Fibroblast of the aortic adventitia (primary cell): ENCODE measurements around the gene TMEM129. TPM values are rescaled to one million over a fixed set of nuclear protein-coding genes. Genes with fewer than 3 reads are reported as not detected.

Source experiments
- DNase-seq: peaks from one replicate; pipeline ENCODE4 v3.0.0-alpha.2; 2010; ENCODE audit warnings: low read depth
- H3K4me3 ChIP-seq: 2 replicates; pipeline ENCODE4 v1.5.1; 2011; ENCODE audit warnings: low read depth, mild to moderate bottlenecking, control low read depth, low read length, moderate library complexity
- total RNA-seq: library from RNA; depleted of rRNA; stranded (reverse); fragments of >200 nt; gene quantifications from 2 replicates; pipeline ENCODE4 v1.2.3, GENCODE V29; 2012; ENCODE audit warnings: low replicate concordance
- TF ChIP-seq, protein P1 (sequence below): IDR thresholded peaks from 2 replicates; pipeline ENCODE4 v1.5.1; 2011; ENCODE audit warnings: mild to moderate bottlenecking, low read length, control low read depth, inconsistent platforms; ENCODE audit not compliant: insufficient read depth

The TMEM129 gene
- total RNA-seq, 1 donor = 25.6 TPM

DNA sequence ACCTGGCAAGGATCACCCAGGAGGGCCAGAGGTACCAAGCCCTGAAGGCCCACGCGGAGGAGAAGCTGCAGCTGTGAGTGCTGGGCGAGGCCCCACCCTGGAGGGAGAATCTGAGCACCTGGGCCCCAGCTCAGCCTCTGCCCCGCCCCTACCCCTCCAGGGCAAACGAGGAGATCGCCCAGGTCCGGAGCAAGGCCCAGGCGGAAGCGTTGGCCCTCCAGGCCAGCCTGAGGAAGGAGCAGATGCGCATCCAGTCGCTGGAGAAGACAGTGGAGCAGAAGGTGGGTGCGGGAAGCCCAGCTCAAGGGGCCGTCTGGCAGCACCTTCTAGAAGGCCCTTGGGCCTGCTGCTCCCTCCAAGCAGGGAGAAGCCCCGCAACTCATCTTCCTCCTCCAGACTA is 23.4 kb upstream of the TMEM129 start:
- TF ChIP-seq, protein P1, sequence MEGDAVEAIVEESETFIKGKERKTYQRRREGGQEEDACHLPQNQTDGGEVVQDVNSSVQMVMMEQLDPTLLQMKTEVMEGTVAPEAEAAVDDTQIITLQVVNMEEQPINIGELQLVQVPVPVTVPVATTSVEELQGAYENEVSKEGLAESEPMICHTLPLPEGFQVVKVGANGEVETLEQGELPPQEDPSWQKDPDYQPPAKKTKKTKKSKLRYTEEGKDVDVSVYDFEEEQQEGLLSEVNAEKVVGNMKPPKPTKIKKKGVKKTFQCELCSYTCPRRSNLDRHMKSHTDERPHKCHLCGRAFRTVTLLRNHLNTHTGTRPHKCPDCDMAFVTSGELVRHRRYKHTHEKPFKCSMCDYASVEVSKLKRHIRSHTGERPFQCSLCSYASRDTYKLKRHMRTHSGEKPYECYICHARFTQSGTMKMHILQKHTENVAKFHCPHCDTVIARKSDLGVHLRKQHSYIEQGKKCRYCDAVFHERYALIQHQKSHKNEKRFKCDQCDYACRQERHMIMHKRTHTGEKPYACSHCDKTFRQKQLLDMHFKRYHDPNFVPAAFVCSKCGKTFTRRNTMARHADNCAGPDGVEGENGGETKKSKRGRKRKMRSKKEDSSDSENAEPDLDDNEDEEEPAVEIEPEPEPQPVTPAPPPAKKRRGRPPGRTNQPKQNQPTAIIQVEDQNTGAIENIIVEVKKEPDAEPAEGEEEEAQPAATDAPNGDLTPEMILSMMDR = no peak
- H3K4me3 ChIP-seq = no peak overlapping the region
- no peak for DNase-seq

DNA sequence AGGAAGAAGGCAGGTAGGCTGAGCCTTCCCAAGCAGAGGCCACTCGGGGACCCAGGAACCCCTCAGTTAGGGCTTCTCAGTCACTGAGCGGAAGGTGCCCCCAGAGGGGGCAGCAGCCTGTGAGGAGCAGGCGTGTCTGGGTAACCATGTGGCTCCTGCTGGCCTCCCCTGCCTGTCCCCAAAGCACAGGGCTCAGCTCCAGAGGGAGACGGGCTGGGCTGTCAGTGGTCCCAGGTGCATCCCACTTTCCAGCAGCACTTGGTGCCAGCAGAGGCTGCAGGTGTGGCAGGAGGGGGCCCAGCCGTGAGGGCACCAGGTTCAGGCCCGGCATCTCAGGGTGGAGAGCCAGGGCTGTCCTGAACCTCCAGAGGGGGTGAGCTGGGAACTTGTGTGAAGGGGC is 22.9 kb upstream of the TMEM129 start:
- TF ChIP-seq, protein P1 = no peak
- H3K4me3 ChIP-seq = no peak overlapping the region
- DNase-seq = no peak

DNA sequence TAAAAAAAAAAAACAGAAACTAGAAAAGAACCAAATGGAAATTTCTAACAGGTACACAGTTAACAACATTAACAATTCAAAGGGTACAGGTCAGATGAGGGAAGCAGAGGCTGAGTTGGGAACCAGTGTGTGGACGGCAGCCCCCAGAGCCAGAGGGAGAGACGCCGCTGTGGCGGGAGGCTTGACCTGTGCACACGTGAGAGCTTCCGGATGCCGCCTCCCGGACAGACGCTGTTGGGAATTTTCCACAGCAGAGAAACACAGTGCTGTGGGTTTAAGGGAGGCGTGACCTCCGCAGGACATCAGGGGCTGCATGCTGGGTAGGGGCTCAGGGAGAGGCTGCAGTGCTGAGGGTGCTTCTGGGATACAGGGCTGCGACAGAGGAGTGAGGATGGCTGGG is 22.4 kb upstream of the TMEM129 start:
- H3K4me3 ChIP-seq = no peak overlapping the region
- TF ChIP-seq, protein P1 = no peak
- DNase-seq = no peak

DNA sequence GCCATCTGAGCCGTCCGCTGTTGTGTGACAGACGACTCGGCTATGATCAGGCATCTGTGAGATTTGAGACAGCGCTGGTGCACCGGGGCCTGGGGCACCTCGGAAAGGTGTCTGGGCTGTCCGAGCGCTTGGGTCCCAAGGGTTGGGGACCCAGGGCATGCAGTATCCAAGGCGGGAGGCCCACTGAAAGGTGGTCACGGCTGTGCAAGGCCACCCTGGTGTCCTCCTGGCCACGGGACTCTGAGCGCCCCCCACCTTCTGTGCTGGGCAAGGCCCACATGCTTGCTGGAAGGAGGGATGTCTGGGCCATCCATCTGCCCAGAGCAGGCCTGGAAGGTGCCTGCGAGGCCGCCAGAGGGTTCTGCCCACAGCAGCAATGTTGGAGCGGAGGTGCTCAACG is 20.1 kb upstream of the TMEM129 start:
- H3K4me3 ChIP-seq = no peak overlapping the region
- TF ChIP-seq, protein P1 = no peak
- no peak for DNase-seq

DNA sequence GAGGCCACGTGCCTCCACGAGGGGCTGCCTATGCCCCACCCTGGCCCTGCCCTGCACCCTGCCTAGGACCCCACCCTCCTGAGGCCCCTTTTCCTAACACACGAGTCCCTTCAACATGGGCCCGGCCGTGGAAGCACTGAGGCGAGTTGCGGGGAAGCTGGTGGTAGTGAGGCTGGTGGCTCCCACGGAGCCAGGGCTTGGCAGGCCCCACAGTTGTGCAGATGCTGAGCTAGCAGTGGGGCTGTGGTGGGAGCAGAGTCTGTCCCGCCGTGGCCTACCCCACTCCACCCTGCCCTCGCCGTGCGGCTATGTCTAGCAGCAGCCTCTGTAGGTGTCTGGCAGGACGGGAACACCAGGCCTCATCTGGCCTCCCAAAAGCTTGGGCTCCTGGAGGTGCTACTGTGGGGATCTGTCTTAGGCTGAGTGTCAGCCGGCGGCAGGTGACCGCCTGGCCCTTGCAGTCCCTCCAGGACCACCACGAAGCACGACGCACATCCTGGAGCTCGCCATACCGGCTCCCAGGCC is 19.0 kb upstream of the TMEM129 start:
- no peak for DNase-seq
- no peak overlapping the region for H3K4me3 ChIP-seq
- TF ChIP-seq, protein P1 = no peak

DNA sequence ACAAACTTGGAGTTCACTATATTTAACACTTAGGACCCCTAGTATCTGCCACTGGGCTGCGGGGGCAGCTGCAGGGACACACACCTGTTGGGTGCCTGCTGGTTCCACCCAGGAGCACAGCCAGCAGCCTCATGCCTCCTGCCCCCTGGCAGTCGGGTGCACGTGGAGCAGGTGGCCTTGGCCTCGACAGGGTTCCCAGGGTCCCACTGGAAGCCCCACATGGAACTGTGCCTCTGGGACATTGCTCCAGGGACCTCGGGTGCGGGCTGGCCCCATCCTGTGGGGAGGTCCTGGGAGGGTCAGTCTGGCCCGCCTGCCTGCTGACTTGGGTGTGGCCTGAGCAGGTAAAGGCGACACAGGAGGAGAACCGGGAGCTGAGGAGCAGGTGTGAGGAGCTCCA is 18.2 kb upstream of the TMEM129 start:
- no peak overlapping the region for H3K4me3 ChIP-seq
- DNase-seq = no peak
- TF ChIP-seq, protein P1 = no peak

DNA sequence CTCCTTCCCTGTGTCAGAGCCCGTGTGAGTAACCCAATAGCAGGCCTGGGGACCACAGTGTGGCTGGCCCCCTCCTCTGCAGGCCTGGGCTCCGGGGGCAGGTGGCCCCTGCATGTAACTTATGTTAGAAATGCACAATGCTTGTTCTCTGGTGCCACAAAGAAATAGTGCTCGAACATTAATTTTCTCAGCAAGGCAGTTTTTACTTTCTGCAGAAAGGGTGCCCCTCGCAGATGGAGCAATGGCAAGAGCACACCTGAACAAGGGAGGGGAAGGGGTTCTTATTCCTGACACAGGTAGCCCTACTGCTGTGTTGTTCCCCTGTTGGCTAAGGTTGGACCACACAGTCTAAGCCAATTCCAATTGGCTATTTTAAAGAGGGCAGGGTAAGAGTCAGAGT is 17.3 kb upstream of the TMEM129 start:
- no peak for DNase-seq
- TF ChIP-seq, protein P1 = no peak
- H3K4me3 ChIP-seq = no peak overlapping the region
